Skeletal muscle cell (primary cell): Measurements from ENCODE around the gene B4GALT3.

Experiments
- DNase-seq: peaks from one replicate; pipeline ENCODE4 v3.0.0-alpha.2; 2010; ENCODE audit warnings: low read depth
- H3K4me3 ChIP-seq: 2 replicates; pipeline ENCODE4 v1.5.1; 2011; ENCODE audit warnings: low read depth, mild to moderate bottlenecking, control low read depth, low read length, moderate library complexity

The B4GALT3 gene

DNA sequence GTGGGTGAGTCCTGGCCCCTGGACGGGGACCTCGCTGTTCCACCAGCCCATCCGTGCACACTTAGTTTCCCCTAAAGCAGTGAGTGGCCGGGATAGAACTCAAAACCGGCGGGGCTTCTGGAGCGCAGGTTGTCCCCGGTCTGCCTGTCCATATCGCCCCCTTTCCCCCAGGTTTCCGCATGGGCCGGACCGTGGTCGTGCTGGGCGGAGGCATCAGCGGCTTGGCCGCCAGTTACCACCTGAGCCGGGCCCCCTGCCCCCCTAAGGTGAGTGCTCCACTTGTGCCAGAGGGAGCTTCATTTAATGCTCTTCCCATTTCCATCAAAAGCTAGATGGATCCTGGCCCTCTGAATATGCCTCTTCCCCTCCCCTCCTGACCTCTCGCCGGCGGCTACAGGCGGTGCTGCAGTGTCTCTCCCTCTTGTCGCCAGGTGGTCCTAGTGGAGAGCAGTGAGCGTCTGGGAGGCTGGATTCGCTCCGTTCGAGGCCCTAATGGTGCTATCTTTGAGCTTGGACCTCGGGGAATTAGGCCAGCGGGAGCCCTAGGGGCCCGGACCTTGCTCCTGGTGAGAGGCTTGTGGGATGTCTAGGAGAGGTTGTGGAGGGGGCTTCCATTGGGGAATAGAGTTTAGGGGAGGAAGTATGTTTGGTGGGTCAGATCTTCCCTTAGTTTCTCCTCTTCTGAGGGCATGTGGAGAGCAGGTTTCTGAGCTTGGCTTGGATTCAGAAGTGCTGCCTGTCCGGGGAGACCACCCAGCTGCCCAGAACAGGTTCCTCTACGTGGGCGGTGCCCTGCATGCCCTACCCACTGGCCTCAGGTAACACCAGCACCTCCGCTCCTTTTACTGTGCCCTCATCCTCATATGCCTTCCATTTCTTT is 10.4 kb downstream of the B4GALT3 start:
- no peak for DNase-seq
- H3K4me3 ChIP-seq, result peak overlapping the region; percentile 72

DNA sequence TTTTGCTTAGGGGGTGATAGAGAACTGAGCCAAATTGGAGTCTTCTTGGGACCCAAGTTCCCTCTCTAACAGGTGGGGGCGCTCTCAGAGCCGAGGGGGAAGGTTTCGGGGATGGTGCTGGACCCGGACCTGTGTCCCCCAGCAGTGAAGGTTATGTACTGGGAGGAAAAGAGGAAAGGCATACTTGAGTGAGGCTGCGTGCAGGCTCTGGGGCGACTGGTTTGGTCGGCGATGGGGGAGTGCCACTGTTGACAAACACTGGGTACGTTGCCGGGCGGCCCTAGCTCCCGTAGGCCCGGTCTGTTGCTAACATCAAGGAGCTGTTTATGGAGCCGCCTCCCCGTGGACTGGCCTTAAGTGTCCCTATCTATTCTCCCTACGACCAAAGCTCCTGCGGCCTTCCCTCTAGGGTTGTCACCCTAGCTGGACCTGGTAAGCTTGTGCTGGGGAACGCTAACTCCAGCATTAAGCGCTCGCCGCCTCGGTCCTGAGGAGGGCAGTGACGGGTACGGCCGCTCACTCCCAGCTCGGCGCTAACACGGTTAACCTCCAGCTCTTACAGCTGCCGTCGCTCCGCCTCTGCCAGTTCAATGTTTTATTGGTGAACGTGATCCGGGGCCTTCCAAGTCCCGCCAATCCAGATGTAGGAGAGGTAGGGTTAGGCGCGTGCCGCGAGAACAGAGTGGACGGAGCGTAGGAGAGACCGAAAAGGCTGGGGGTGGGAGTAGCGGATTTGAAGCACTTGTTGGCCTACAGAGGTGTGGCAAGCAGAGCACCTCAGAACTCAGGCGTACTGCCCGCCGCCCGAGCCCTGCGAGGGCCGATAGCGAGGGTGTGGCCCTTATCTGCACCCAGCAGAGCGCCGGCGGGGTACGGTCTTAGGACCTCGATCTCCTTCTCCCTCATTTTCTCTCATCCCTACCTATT is 11.3 kb downstream of the B4GALT3 start, which contains the start of gene PPOX:
TSS of gene PPOX (plus strand) at position 685 of the 927 bp plus-strand sequence. CDS start 422 bp downstream, outside the sequence.
- peak within 1 kb of the TSS; percentile 72 for H3K4me3 ChIP-seq

DNA sequence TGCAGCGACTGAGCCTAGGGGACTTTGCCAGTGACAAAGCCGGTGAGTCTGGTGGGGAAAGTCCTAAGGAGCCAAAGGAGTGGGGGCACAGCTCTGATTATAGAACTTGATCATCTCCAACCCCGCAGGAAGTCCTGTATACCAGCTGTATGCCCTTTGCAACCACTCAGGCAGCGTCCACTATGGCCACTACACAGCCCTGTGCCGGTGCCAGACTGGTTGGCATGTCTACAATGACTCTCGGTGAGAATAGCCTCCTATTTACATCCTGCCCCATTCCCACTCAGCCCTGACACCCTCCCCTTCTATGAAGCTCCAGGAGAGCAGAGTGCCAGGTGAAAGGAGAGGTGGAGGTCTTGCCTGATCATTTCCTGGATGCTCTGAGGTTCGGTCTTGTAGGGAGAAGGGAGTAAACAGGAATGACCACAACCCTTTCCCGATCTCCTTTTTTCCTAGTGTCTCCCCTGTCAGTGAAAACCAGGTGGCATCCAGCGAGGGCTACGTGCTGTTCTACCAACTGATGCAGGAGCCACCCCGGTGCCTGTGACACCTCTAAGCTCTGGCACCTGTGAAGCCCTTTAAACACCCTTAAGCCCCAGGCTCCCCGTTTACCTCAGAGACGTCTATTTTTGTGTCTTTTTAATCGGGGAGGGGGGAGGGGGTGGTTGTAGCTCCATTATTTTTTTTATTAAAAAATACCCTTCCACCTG is 12.3 kb downstream of the B4GALT3 start:
- H3K4me3 ChIP-seq, result peak overlapping the region; percentile 72
- no peak for DNase-seq

More for the DNA sequence above, 11.3 kb downstream of the B4GALT3 start, which contains the start of gene PPOX:
- peak; percentile 95 for DNase-seq

- no peak overlapping the region for H3K4me3 ChIP-seq
- no peak for DNase-seq
Measured at GRCh38 chr1:161163793-161164192, 13.5 kb downstream of the B4GALT3 start.

DNA sequence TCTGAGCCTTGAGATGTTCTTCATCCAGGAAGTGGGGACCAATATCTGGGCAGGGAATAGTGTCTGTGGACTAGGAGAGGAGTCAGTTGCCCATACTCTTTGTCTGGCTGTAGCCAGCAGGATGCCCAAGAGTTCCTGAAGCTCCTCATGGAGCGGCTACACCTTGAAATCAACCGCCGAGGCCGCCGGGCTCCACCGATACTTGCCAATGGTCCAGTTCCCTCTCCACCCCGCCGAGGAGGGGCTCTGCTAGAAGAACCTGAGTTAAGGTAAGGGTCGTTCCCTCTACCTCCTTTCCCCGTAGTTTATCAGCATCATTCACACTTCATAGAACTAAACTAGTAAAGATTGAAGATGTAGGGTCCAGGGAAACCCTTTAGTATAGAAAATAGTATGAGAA is 14.5 kb downstream of the B4GALT3 start:
- no peak overlapping the region for H3K4me3 ChIP-seq
- no peak for DNase-seq

- H3K4me3 ChIP-seq, result no peak overlapping the region
- DNase-seq, result no peak
Measured at GRCh38 chr1:161162052-161162451, 15.3 kb downstream of the B4GALT3 start.

DNA sequence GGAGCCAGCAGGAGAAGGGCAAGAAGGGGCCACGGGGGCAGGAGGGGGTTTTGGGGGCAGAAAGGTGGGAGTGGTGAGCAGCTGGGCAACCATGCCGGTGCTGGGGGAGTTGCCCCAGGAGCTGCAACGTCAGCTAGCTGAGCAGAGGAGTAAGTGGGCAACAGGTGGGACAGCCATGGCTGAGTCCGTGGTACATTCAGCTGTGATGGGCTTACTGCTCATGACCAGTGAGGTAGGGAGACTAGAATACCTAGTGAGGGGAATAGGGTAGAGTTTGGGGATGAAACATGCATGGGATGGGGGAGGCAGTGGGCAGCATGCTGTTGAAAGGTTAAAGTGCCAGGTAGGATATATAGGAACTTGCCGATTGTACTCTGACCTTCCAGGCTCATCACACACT is 15.7 kb downstream of the B4GALT3 start:
- no peak overlapping the region for H3K4me3 ChIP-seq
- no peak for DNase-seq

GRCh38 chr1:161160671-161161145 is 16.6 kb downstream of the B4GALT3 start:
- no peak overlapping the region for H3K4me3 ChIP-seq
- no peak for DNase-seq

- no peak for DNase-seq
- H3K4me3 ChIP-seq, result peak overlapping the region; percentile 75
Measured at GRCh38 chr1:161159913-161160243, 17.4 kb downstream of the B4GALT3 start.

DNA sequence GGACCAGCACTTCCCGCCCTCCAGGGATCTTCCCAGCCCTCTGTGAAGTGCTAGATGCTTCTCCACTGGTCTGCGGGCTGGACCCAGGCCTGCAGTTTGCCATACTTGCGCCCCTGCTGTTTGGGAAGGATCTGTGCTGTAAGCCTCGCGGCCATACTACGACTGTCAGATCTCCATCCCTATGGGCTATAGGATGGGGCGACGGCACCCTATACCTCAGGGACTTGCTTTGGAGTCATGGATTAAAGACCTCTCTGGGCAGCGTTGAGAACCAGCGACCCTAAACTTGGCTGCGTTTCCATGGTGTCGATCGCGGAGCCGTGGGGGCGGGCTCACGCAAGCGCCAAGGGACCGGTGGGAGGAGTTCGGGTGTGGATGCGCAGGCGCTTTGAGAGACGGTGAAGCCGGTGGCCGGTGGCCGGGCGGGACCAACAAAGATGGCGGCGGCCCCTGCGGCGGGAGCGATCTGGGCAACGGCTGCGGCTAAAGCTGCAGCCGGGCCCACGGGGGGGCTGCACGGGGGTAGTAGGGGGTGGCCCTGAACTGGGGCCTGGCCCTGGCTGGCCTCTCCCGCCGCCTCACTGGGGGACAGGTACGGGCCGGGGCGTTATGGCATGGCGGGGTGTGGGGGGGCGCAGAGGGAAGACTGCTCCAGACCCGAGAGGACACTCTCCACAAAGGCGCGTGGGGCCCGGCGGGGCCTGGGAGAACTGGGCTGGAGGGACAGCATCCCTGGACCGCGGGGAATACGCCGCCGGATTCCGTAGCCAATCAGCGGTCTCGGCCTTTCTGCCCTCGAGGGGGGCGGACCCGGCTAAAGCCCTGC is 18.0 kb downstream of the B4GALT3 start, which contains the start of gene USP21:
TSS of gene USP21 (plus strand) at position 414 of the 826 bp plus-strand sequence. CDS start 1,141 bp downstream, outside the sequence.
- peak; percentile 56 for DNase-seq

DNA sequence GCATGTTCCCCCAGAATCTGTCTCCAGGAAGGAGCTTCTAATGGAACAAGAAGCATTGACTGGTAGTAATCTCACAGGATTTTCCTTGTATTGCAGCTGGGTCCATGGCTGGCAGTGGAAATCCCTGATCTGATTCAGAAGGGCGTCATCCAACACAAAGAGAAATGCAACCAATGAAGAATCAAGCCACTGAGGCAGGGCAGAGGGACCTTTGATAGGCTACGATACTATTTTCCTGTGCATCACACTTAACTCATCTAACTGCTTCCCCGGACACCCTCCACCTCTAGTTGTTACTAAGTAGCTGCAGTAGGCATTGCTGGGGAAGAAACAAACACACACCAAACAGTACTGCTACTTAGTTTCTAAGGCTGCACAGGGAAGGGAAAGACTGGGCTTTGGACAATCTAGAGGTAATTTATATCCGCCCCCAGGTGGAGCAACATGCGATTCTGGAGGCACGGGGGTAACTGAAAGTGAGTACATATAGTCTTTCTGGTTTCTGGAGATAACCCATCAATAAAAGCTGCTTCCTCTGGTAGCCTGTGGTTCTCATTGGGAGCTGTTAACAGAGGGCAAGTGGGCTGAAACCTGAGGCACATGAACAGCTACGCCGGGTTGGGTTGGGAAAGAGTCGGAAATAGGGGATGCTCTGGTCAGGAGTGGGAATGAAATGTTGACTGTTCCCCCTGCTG is 18.8 kb downstream of the B4GALT3 start:
- DNase-seq, result no peak

More for the DNA sequence above, 18.0 kb downstream of the B4GALT3 start, which contains the start of gene USP21:
- peak within 1 kb of the TSS; percentile 75 for H3K4me3 ChIP-seq

DNA sequence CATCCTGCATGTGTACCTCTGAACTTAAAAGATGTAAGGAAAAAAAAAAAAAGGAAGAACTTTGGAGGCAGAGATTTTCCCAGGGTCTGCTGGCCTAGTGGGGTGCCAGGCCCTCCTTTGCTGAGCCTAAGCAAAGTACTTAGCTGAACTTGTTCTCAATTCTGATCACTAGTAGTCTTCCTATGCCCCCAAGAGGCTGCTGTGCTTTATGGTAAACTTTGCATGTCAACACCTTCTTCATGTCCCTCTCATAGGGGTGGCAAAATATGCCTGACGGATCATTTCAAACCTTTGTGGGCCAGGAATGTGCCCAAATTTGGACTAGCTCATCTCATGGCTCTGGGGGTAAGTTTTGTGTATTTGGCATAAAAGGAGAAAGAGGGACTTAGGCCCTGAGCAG is 19.4 kb downstream of the B4GALT3 start:
- H3K4me3 ChIP-seq, result no peak overlapping the region
- no peak for DNase-seq

More for the DNA sequence above, 18.8 kb downstream of the B4GALT3 start:
- H3K4me3 ChIP-seq, result peak overlapping the region; percentile 75

- DNase-seq, result peak; percentile 69
- H3K4me3 ChIP-seq, result peak within 1 kb of the TSS; percentile 65
Measured at GRCh38 chr1:161153682-161154337, 23.5 kb downstream of the B4GALT3 start, which contains the start of gene UFC1. UFC1 (plus strand) TSS chr1:161153978; CDS start chr1:161153998, 20 bp downstream.

DNA sequence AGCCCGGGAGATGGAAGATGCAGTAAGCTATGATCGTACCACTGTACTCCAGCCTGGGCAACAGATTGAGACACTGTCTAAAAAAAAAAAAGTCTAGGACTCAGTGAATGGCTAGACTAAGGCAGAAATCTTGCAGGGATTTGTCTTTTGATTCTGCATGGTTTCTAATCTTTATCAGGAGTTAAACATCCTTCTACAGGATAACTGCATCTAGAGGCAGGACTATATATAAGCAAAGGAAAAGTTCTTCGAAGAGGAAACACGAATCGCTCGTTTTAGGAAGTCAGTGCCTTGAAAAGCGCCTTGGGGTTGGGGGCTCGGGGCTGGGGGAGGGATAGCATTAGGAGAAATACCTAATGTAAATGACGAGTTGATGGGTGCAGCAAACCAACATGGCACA is 24.1 kb downstream of the B4GALT3 start:
- peak overlapping the region; percentile 65 for H3K4me3 ChIP-seq
- no peak for DNase-seq

DNA sequence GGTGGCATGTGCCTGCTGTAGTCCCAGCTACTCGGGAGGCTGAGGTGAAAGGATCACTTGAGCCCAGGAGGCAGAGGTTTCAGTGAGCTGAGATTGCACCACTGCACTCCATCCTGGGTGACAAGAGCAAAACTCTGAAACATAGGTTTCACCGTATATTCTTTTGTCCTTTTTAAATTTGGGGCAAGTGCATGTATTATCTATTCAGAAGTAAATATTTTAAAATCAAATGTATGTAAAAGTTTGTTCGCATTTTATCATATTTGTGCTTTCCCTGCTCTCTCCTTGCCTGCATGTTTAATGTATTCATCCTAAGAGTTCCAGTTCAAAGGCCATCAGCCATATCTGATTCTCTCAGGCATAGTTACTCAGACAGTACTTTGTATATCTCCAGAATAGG is 31.5 kb downstream of the B4GALT3 start:
- no peak overlapping the region for H3K4me3 ChIP-seq
- DNase-seq, result no peak

- no peak overlapping the region for H3K4me3 ChIP-seq
- DNase-seq, result no peak
Measured at GRCh38 chr1:161140755-161141400, 36.4 kb downstream of the B4GALT3 start.

DNA sequence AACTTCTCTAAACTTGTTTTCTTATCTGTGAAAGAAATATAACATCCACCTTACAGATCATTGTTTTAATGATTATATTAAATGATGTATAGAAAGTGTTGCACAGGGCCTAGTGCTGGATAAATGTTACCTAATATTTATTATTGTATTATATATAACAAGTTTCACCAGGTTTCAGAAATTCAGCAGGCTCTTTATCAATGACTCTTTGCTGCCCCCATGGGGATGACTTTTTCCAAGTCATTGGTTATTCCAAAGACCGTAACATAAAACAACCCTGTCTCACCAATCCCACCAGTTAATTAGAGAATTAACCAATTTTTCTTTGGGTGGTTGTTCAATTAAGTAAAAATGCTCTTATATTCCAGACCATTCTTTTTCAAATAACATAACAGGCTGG is 37.5 kb downstream of the B4GALT3 start:
- no peak overlapping the region for H3K4me3 ChIP-seq
- DNase-seq, result no peak
